Femur (tissue), 1 donor: ENCODE results near the gene MRPS33.
A peak's percentile ranks its signal among the peaks of the same experiment; 100 is the strongest.
"Not testable (repeated sequence)": the region's sequence is repeated elsewhere in the genome, so short reads cannot be mapped to it uniquely, and the experiment has no call there.

ENCODE experiments used
- DNase-seq: peaks from one replicate; pipeline ENCODE4 v3.0.0-alpha.2; 2017

Gene MRPS33

GRCh38 chr7:141012044-141012685 lies 2.6 kb downstream of the MRPS33 start:
- DNase-seq, result peak; percentile 69

GRCh38 chr7:141011443-141011842 lies 3.3 kb downstream of the MRPS33 start:
- DNase-seq, result no peak

- DNase-seq, result no peak
These were observed 11.3 kb downstream of the MRPS33 start for GRCh38 chr7:141003172-141004065.

- no peak for DNase-seq
These were observed 13.2 kb downstream of the MRPS33 start for GRCh38 chr7:141001546-141001945.

DNA sequence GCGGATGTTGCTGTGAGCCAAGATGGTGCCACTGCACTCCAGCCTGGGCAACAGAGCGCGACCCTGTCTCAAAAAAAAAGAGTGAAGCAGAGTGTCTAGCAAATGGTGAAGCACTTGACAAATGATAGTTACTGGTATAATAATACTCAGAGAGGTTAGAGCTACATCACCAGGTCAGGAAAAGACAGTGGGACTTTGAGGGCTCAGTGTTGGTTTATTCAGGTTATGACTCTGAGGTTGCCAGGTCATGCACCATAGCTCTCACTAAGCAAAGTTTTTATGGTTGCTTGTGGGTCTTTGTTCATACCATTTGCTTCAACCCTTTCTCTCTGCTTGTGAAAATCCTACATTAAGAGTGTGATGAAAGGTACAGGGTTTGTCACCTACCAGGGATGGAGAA lies 13.6 kb downstream of the MRPS33 start:
- DNase-seq, result no peak

- no peak for DNase-seq
These were observed 16.0 kb downstream of the MRPS33 start for GRCh38 chr7:140998715-140999114.

- no peak for DNase-seq
These were observed 22.3 kb downstream of the MRPS33 start for GRCh38 chr7:140992422-140992821.

DNA sequence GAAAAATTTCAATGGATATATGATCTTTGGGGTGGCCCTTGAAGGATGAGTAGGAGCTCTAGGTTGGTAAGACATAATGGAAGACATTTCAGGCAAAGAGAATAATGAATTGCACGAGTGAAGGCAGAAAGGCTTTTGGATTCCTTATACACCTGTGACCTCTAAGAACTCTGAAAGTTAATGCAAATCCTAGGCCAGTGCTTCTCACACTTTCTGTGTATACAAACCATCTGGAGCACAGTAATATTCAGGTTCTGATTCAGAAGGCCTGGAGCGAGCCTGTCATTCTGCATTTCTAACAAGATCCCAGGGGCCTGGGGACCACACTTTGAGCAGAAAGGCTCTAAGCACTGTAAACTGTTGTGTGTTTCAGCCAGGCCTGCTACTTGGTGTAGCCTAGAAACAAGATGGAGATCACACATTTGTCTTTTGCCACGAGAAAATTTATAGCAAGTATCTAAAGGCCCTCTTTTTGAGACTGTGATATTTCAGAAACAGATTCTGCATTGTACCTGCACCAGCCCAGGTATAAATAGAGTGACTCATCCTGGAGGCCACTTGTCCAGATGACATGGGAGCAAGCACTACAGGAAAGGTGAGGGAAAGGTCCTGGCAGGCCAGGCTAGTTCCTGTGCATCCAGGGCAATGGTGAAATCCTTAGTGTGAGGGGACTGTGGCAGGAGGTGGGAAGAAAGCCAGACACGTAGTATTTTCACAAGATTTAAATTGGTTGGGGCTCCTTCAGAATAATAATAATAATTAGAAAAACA lies 24.4 kb downstream of the MRPS33 start:
- no peak for DNase-seq

DNA sequence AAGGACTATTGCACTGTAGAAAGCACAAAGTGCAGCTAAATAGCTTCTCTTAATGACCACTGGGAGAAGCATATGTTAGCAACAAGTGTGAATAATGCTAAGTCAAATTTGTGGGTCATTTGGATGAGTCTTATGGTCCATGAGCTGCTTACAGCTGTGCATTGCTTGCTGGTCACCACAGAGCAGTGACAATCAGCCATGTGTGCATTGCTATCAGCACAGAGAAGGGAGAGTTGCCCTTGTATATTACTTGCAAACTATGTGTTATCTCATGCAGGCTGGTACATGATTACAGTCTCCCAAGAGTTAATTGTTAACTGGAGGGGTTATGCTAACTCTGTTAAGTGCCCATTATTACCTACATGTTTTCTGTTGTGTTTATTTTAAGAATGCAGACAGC lies 25.7 kb downstream of the MRPS33 start:
- no peak for DNase-seq

- no peak for DNase-seq
These were observed 30.9 kb downstream of the MRPS33 start for GRCh38 chr7:140983802-140984201.

DNA sequence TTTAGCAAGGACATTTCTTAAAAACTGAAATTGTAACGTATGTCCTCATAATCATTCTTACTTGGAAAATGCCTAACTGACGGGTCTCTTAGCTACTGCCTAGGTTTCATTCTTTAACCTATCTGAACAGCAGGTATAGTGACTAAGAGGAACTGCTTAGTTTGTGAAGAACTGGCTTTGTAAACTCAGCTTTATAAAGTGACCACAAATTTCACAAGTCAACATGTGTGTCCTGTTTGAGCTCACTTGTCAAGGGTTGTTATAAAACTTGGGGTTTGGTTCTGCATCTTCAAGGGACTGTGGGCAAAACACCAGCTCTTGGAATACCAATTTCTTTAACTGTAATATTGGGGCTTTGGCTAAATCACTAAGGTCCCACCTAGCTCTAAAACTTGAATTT lies 32.2 kb downstream of the MRPS33 start:
- no peak for DNase-seq

- DNase-seq, result no peak
These were observed 32.8 kb downstream of the MRPS33 start for GRCh38 chr7:140981951-140982350.

GRCh38 chr7:140977741-140978140 lies 37.0 kb downstream of the MRPS33 start:
- DNase-seq, result no peak

DNA sequence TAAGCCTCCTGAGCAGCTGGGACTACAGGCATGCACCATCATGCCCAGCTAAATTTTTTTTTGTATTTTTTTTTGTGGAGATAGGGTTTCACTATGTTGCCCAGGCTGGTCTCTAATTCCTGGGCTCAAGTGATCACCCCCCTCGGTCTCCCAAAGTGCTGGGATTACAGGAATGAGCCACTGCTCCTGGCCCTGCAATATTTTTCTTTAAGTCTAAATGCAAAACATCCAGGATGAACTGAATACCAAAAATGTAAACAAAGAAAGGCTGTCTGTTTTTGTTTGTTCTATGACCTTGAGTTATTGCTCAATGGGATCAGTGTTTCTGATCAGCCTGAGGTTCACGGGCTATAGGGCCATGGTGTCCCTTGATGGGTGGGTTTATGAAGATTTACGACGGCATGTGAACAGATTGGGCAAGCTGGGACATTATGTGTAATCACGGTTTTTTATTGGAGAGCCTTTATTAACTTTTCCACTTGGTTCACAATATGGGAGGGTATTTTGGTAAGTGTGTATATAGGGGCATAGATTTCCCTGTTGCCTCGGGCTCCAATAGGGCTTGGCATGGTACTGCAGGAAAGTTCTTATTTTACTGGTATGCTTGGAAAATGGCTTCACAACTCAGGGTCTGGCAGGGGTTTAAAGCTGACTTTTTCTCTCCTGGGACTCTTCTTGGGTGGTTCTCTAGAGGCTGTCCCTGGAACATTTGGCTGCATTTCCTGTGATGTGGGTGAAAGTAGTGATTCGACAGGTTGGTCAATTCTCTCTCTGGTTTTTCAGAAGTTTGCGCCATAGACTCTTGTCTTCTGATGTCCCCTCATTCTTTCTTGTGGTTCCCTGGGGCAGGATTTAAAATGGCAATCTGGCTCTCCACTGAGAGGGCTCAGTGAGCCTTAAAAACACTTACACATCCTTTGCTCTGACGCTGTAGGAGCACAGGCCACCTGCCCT lies 41.6 kb downstream of the MRPS33 start:
- DNase-seq, result no peak

DNA sequence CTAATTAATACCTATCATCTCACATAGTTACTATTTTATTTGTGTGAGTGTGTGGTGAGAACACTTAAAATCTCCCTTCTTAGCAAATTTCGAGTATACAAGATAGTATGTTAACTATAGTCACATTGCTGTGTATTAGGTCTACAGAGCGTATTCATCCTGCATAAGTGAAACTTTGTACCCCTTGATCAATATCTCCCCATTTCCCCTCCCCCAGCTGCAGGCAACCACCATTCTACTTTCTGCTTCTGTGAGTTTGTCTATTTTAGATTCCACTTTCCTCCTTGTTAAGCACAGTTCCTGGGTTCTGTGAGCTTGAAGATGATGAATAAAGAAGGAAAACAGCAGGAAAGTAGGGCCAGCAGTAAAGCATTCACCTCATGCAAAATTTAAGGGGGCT lies 42.4 kb downstream of the MRPS33 start:
- DNase-seq, result no peak

GRCh38 chr7:140967438-140967837 lies 47.3 kb downstream of the MRPS33 start:
- DNase-seq, result no peak

DNA sequence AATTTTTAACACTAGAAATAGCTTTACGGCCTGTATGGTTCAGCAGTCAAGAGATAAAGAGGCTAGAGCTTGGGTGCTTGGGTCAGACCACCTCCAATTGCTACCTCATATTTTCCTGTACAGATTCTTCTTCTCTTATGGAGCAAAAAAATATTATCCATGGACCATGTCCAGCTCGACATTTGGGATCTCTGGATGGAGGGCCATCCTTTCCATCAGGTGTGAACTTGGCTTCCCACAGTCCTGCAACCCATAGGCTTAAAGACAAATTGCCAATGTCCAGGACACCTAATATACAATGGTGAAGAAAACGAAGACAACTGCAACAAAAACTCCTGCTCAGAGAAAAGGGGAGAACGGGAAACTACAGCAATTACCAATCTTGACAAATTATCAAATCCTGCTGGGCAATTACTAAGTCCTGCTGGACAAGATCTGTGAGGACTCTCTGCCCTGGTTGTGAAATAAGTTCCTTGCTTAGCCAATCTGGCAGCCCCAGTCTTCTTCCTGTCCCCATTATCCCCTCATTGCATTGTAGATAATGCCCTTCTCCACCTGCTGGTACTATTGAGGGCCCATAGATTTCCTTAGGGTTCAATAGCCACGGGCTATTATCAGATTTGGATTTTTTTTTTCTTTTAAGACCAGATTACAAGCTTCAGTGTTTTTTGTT lies 48.1 kb downstream of the MRPS33 start:
- no peak for DNase-seq

GRCh38 chr7:140961117-140961516 lies 53.6 kb downstream of the MRPS33 start:
- DNase-seq, result no peak

- DNase-seq, result not testable (repeated sequence)
These were observed 57.8 kb downstream of the MRPS33 start for GRCh38 chr7:140956997-140957396.
